HEK293 (cell line): ENCODE data around the gene PRR14L.

ENCODE experiments used
- AEBP2 ChIP-seq: fragments of 450-650 bp; formaldehyde crosslinking; IDR thresholded peaks from 2 replicates; pipeline ENCODE4 v1.5.1; 2016; ENCODE audit warnings: missing biosample characterization, missing genetic modification characterization, borderline replicate concordance
- KLF1 ChIP-seq: fragments of 450-650 bp; formaldehyde crosslinking; IDR thresholded peaks from 2 replicates; pipeline ENCODE4 v1.5.1; 2016; ENCODE audit warnings: missing biosample characterization, missing genetic modification characterization
- KLF17 ChIP-seq: fragments of 450-650 bp; formaldehyde crosslinking; IDR thresholded peaks from 2 replicates; pipeline ENCODE4 v1.5.1; 2016; ENCODE audit warnings: missing biosample characterization, missing genetic modification characterization
- KLF8 ChIP-seq: fragments of 450-650 bp; formaldehyde crosslinking; IDR thresholded peaks from 2 replicates; pipeline ENCODE4 v1.5.1; 2016; ENCODE audit warnings: missing biosample characterization, missing genetic modification characterization
- OSR2 ChIP-seq: fragments of 450-650 bp; formaldehyde crosslinking; IDR thresholded peaks from 2 replicates; pipeline ENCODE4 v1.5.1; 2016; ENCODE audit warnings: missing biosample characterization, missing genetic modification characterization
- ZBTB21 ChIP-seq: fragments of 450-650 bp; formaldehyde crosslinking; IDR thresholded peaks from 2 replicates; pipeline ENCODE4 v1.5.1; 2017; ENCODE audit warnings: missing biosample characterization, missing genetic modification characterization
- ZBTB48 ChIP-seq: fragments of 450-650 bp; formaldehyde crosslinking; IDR thresholded peaks from 2 replicates; pipeline ENCODE4 v1.5.1; 2016; ENCODE audit warnings: missing biosample characterization, missing genetic modification characterization
- ZFP3 ChIP-seq: fragments of 450-650 bp; formaldehyde crosslinking; IDR thresholded peaks from 2 replicates; pipeline ENCODE4 v1.5.1; 2016; ENCODE audit warnings: low read depth, missing biosample characterization, missing genetic modification characterization
- ZFP37 ChIP-seq: fragments of 450-650 bp; formaldehyde crosslinking; IDR thresholded peaks from 2 replicates; pipeline ENCODE4 v1.5.1; 2016; ENCODE audit warnings: missing biosample characterization, missing genetic modification characterization
- ZNF138 ChIP-seq: fragments of 450-650 bp; formaldehyde crosslinking; IDR thresholded peaks from 2 replicates; pipeline ENCODE4 v1.5.1; 2016; ENCODE audit warnings: missing biosample characterization, missing genetic modification characterization, borderline replicate concordance
- ZNF140 ChIP-seq: fragments of 450-650 bp; formaldehyde crosslinking; IDR thresholded peaks from 2 replicates; pipeline ENCODE4 v1.5.1; 2016; ENCODE audit warnings: missing biosample characterization, missing genetic modification characterization
- ZNF155 ChIP-seq: fragments of 450-650 bp; formaldehyde crosslinking; IDR thresholded peaks from 2 replicates; pipeline ENCODE4 v1.5.1; 2016; ENCODE audit warnings: missing biosample characterization, missing genetic modification characterization
- ZNF19 ChIP-seq: fragments of 450-650 bp; formaldehyde crosslinking; IDR thresholded peaks from 2 replicates; pipeline ENCODE4; 2016; ENCODE audit warnings: missing biosample characterization, missing genetic modification characterization, low read depth
- ZNF239 ChIP-seq: fragments of 450-650 bp; formaldehyde crosslinking; IDR thresholded peaks from 2 replicates; pipeline ENCODE4 v1.5.1; 2016; ENCODE audit warnings: missing biosample characterization, missing genetic modification characterization
- ZNF292 ChIP-seq: fragments of 450-650 bp; formaldehyde crosslinking; IDR thresholded peaks from 2 replicates; pipeline ENCODE4 v1.5.1; 2016; ENCODE audit warnings: low read depth, missing biosample characterization, missing genetic modification characterization, borderline replicate concordance
- ZNF366 ChIP-seq: fragments of 450-650 bp; formaldehyde crosslinking; conservative IDR thresholded peaks from 2 replicates; pipeline ENCODE4 v1.5.1; 2016; ENCODE audit warnings: missing biosample characterization, missing genetic modification characterization
- ZNF404 ChIP-seq: fragments of 450-650 bp; formaldehyde crosslinking; IDR thresholded peaks from 2 replicates; pipeline ENCODE4 v1.5.1; 2017; ENCODE audit warnings: missing biosample characterization, missing genetic modification characterization
- ZNF416 ChIP-seq: fragments of 450-650 bp; formaldehyde crosslinking; IDR thresholded peaks from 2 replicates; pipeline ENCODE4 v1.5.1; 2016; ENCODE audit warnings: missing biosample characterization, missing genetic modification characterization
- ZNF488 ChIP-seq: fragments of 450-650 bp; formaldehyde crosslinking; IDR thresholded peaks from 2 replicates; pipeline ENCODE4 v1.5.1; 2016; ENCODE audit warnings: missing biosample characterization, missing genetic modification characterization
- ZNF510 ChIP-seq: fragments of 450-650 bp; formaldehyde crosslinking; IDR thresholded peaks from 2 replicates; pipeline ENCODE4 v1.5.1; 2018; ENCODE audit warnings: mild to moderate bottlenecking, missing genetic modification characterization, missing biosample characterization; ENCODE audit not compliant: insufficient replicate concordance
- ZNF548 ChIP-seq: fragments of 450-650 bp; formaldehyde crosslinking; IDR thresholded peaks from 2 replicates; pipeline ENCODE4 v1.5.1; 2016; ENCODE audit warnings: missing biosample characterization, missing genetic modification characterization
- ZNF558 ChIP-seq: fragments of 450-650 bp; formaldehyde crosslinking; IDR thresholded peaks from 2 replicates; pipeline ENCODE4 v1.5.1; 2016; ENCODE audit warnings: missing biosample characterization, missing genetic modification characterization
- ZNF571 ChIP-seq: fragments of 450-650 bp; formaldehyde crosslinking; IDR thresholded peaks from 2 replicates; pipeline ENCODE4 v1.5.0; 2017; ENCODE audit warnings: missing biosample characterization, missing genetic modification characterization
- ZNF610 ChIP-seq: fragments of 450-650 bp; formaldehyde crosslinking; IDR thresholded peaks from 2 replicates; pipeline ENCODE4 v1.5.1; 2016; ENCODE audit warnings: missing biosample characterization, missing genetic modification characterization, borderline replicate concordance
- ZNF658 ChIP-seq: fragments of 450-650 bp; formaldehyde crosslinking; IDR thresholded peaks from 2 replicates; pipeline ENCODE4; 2016; ENCODE audit warnings: missing biosample characterization, missing genetic modification characterization
- ZNF664 ChIP-seq: fragments of 450-650 bp; formaldehyde crosslinking; IDR thresholded peaks from 2 replicates; pipeline ENCODE4 v1.5.1; 2016; ENCODE audit warnings: missing biosample characterization, missing genetic modification characterization
- ZNF768 ChIP-seq: fragments of 450-650 bp; formaldehyde crosslinking; IDR thresholded peaks from 2 replicates; pipeline ENCODE4 v1.5.1; 2018; ENCODE audit warnings: missing biosample characterization, mild to moderate bottlenecking, missing genetic modification characterization
- ZNF785 ChIP-seq: fragments of 450-650 bp; formaldehyde crosslinking; IDR thresholded peaks from 2 replicates; pipeline ENCODE4 v1.5.1; 2016; ENCODE audit warnings: missing biosample characterization, missing genetic modification characterization
- TF ChIP-seq, protein P1 (sequence below): fragments of 450-650 bp; formaldehyde crosslinking; IDR thresholded peaks from 2 replicates; pipeline ENCODE4 v1.5.1; 2016; ENCODE audit warnings: missing biosample characterization, missing genetic modification characterization
- TF ChIP-seq, protein P2 (sequence below): fragments of 450-650 bp; formaldehyde crosslinking; IDR thresholded peaks from 2 replicates; pipeline ENCODE4 v1.5.1; 2016; ENCODE audit warnings: missing biosample characterization, missing genetic modification characterization
- TF ChIP-seq, protein P3 (sequence below): fragments of 450-650 bp; formaldehyde crosslinking; IDR thresholded peaks from 2 replicates; pipeline ENCODE4 v1.5.1; 2017; ENCODE audit warnings: missing biosample characterization, missing genetic modification characterization

The PRR14L gene

DNA sequence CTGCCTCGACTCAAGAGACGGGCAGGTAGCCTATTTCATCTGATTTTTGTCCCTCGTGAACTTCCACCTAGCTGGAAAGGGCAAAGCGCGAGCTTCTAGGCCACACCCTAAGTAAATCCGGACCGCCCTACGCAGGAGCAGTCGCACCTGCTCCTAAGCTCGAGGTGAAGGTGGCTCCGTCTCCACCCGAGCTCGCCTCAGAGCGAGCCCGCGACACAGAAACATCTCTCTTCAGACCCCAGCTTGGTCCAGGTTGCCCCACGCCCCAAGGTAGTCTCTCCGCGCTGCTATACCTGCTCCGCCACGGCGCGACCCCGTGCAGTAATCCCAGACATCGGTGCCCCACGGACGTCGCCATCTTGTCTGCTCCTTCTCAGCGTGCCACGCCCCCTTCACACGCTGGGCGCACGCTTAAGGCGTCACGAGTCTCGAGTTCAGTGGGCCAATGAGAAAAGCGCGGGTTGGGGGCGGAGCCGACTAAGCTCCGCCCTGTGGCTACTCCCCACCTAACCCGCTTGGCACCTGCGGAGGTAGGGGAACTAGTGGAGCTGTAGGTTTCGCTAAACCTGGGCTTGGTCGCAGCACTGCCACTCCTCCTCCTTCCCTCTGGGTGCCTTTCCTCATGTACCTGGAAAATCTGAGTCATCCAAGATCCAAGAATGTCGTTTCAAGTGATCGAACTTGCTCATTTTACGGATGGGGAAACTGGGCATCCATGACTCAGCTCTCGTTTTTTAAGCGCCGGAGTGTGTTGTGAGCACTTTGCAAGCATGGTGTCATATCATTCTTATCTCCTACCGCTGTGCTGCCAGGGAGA is 87.9 kb downstream of the PRR14L start, which contains the start of gene PISD (continued):
- TF ChIP-seq ZNF768 (tag by site-specific recombination), result no peak
- no peak for TF ChIP-seq ZNF548 (tag by site-specific recombination)
- no peak for TF ChIP-seq ZNF138 (tag by site-specific recombination)
- no peak for TF ChIP-seq ZNF404 (tag by site-specific recombination)
- no peak for TF ChIP-seq ZNF140 (tag by site-specific recombination)
- no peak for TF ChIP-seq ZNF155 (tag by site-specific recombination)
- no peak for TF ChIP-seq ZNF416 (tag by site-specific recombination)
- TF ChIP-seq ZNF488 (tag by site-specific recombination), result no peak
- no peak for TF ChIP-seq ZNF658 (tag by site-specific recombination)
- TF ChIP-seq OSR2 (tag by site-specific recombination), result 0 out of 2 replicates have a peak, but pooled peaks have one; percentile 8
- no peak for TF ChIP-seq AEBP2 (tag by site-specific recombination)
- no peak; the same call in 1 of the 2 replicates for TF ChIP-seq ZBTB21 (tag by site-specific recombination)
- TF ChIP-seq, protein P1, sequence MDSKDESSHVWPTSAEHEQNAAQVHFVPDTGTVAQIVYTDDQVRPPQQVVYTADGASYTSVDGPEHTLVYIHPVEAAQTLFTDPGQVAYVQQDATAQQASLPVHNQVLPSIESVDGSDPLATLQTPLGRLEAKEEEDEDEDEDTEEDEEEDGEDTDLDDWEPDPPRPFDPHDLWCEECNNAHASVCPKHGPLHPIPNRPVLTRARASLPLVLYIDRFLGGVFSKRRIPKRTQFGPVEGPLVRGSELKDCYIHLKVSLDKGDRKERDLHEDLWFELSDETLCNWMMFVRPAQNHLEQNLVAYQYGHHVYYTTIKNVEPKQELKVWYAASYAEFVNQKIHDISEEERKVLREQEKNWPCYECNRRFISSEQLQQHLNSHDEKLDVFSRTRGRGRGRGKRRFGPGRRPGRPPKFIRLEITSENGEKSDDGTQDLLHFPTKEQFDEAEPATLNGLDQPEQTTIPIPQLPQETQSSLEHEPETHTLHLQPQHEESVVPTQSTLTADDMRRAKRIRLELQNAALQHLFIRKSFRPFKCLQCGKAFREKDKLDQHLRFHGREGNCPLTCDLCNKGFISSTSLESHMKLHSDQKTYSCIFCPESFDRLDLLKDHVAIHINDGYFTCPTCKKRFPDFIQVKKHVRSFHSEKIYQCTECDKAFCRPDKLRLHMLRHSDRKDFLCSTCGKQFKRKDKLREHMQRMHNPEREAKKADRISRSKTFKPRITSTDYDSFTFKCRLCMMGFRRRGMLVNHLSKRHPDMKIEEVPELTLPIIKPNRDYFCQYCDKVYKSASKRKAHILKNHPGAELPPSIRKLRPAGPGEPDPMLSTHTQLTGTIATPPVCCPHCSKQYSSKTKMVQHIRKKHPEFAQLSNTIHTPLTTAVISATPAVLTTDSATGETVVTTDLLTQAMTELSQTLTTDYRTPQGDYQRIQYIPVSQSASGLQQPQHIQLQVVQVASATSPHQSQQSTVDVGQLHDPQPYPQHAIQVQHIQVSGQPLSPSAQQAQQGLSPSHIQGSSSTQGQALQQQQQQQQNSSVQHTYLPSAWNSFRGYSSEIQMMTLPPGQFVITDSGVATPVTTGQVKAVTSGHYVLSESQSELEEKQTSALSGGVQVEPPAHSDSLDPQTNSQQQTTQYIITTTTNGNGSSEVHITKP, result peak; percentile 57
- no peak for TF ChIP-seq ZNF664 (tag by site-specific recombination)
- TF ChIP-seq KLF8 (tag by site-specific recombination), result peak; percentile 97
- peak; percentile 91 for TF ChIP-seq KLF1 (tag by site-specific recombination)
- peak; percentile 86; the same call in 1 of the 2 replicates for TF ChIP-seq KLF17
- TF ChIP-seq ZNF239, result no peak
- TF ChIP-seq ZNF366 (tag by site-specific recombination), result peak; percentile 65; the same call in 1 of the 2 replicates
- no peak for TF ChIP-seq ZNF571 (tag by site-specific recombination)
- TF ChIP-seq ZNF785 (tag by site-specific recombination), result no peak
- TF ChIP-seq ZNF19 (tag by site-specific recombination), result no peak
- no peak; the same call in 1 of the 2 replicates for TF ChIP-seq ZNF610 (tag by site-specific recombination)
- no peak for TF ChIP-seq ZNF292 (tag by site-specific recombination)
- TF ChIP-seq, protein P2, sequence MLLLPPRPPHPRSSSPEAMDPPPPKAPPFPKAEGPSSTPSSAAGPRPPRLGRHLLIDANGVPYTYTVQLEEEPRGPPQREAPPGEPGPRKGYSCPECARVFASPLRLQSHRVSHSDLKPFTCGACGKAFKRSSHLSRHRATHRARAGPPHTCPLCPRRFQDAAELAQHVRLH, result 0 out of 2 replicates have a peak, but pooled peaks have one; percentile 29
- TF ChIP-seq ZFP37, result 0 out of 2 replicates have a peak, but pooled peaks have one; percentile 32
- no peak for TF ChIP-seq ZFP3 (tag by site-specific recombination)
- no peak for TF ChIP-seq ZNF510 (tag by site-specific recombination)
- TF ChIP-seq, protein P3, sequence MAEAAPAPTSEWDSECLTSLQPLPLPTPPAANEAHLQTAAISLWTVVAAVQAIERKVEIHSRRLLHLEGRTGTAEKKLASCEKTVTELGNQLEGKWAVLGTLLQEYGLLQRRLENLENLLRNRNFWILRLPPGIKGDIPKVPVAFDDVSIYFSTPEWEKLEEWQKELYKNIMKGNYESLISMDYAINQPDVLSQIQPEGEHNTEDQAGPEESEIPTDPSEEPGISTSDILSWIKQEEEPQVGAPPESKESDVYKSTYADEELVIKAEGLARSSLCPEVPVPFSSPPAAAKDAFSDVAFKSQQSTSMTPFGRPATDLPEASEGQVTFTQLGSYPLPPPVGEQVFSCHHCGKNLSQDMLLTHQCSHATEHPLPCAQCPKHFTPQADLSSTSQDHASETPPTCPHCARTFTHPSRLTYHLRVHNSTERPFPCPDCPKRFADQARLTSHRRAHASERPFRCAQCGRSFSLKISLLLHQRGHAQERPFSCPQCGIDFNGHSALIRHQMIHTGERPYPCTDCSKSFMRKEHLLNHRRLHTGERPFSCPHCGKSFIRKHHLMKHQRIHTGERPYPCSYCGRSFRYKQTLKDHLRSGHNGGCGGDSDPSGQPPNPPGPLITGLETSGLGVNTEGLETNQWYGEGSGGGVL, result 0 out of 2 replicates have a peak, but pooled peaks have one; percentile 6
- no peak for TF ChIP-seq ZNF558 (tag by site-specific recombination)
- TF ChIP-seq ZBTB48 (tag by site-specific recombination), result no peak
